IPS DF 6.9 (cell line): ENCODE measurements around the gene SNED1.

ENCODE experiments used
- DNase-seq: peaks from one replicate; pipeline ENCODE4 v3.0.0-alpha.2; 2013; ENCODE audit warnings: low read depth, low spot score
- H3K27ac ChIP-seq: one replicate; pipeline ENCODE4 v1.5.1; 2013; ENCODE audit warnings: low read length, control low read depth
- H3K27me3 ChIP-seq: 2 replicates; pipeline ENCODE4 v1.6.1; 2013; ENCODE audit warnings: mild to moderate bottlenecking, low read length; ENCODE audit not compliant: control insufficient read depth, insufficient read depth
- H3K36me3 ChIP-seq: 2 replicates; pipeline ENCODE4 v1.6.1; 2013; ENCODE audit warnings: low read length; ENCODE audit not compliant: control insufficient read depth, insufficient read depth
- H3K4me1 ChIP-seq: 2 replicates; pipeline ENCODE4 v1.6.1; 2013; ENCODE audit warnings: low read length; ENCODE audit not compliant: control insufficient read depth, insufficient read depth
- H3K4me3 ChIP-seq: 2 replicates; pipeline ENCODE4 v1.5.1; 2013; ENCODE audit warnings: mild to moderate bottlenecking, low read length
- H3K9me3 ChIP-seq: 2 replicates; pipeline ENCODE4 v1.6.1; 2013; ENCODE audit warnings: low read length, inconsistent platforms; ENCODE audit not compliant: control insufficient read depth, insufficient read depth
- WGBS: extraction: QIAGEN DNeasy Blood & Tissue Kit; methylation state at CpG from one replicate; pipeline ENCODE4 v1.1.7; 2013; ENCODE audit warnings: mixed read lengths, missing lambda C conversion rate; ENCODE audit not compliant: insufficient read length, insufficient coverage; 5-methylcytosine and 5-hydroxymethylcytosine counted together

SNED1 gene

GRCh38 chr2:241064008-241064801 is 65.8 kb downstream of the SNED1 start:
- H3K27ac ChIP-seq = no peak overlapping the region
- H3K36me3 ChIP-seq = no peaks in the 10 kb centered on the region
- H3K27me3 ChIP-seq = no peaks in the 10 kb centered on the region
- H3K4me1 ChIP-seq = peaks cover 4% of the 10 kb centered on the region; the same call in 1 of the 2 replicates
- DNase-seq = no peak
- no CpG with 5 or more reads among the region's 32 CpGs for WGBS
- H3K4me3 ChIP-seq = 0 out of 2 replicates have a peak overlapping the region, but pooled peaks have one; percentile 5
- H3K9me3 ChIP-seq = no peaks in the 10 kb centered on the region

GRCh38 chr2:241064802-241065354 is 66.5 kb downstream of the SNED1 start:
- Histone ChIP-seq H3K9me3 (no peaks in the 10 kb centered on the region), H3K4me3 (no peak overlapping the region), H3K36me3 (no peaks in the 10 kb centered on the region), H3K27ac (no peak overlapping the region), H3K27me3 (no peaks in the 10 kb centered on the region), H3K4me1 (peaks cover 4% of the 10 kb centered on the region; the same call in 1 of the 2 replicates)
- DNase-seq = no peak
- no CpG with 5 or more reads among the region's 23 CpGs for WGBS

GRCh38 chr2:241065355-241065803 is 67.0 kb downstream of the SNED1 start:
- H3K4me3 ChIP-seq = no peak overlapping the region
- H3K27ac ChIP-seq = no peak overlapping the region
- H3K27me3 ChIP-seq = no peaks in the 10 kb centered on the region
- H3K9me3 ChIP-seq = no peaks in the 10 kb centered on the region
- H3K36me3 ChIP-seq = no peaks in the 10 kb centered on the region
- H3K4me1 ChIP-seq = peaks cover 4% of the 10 kb centered on the region; the same call in 1 of the 2 replicates
- WGBS = no CpG with 5 or more reads among the region's 27 CpGs
- no peak for DNase-seq

- H3K9me3 ChIP-seq = no peaks in the 10 kb centered on the region
- peaks cover 4% of the 10 kb centered on the region; the same call in 1 of the 2 replicates for H3K4me1 ChIP-seq
- no peak overlapping the region for H3K27ac ChIP-seq
- no peak for DNase-seq
- no peaks in the 10 kb centered on the region for H3K27me3 ChIP-seq
- H3K4me3 ChIP-seq = no peak overlapping the region
- no peaks in the 10 kb centered on the region for H3K36me3 ChIP-seq
- no CpG with 5 or more reads among the region's 21 CpGs for WGBS
Observed at GRCh38 chr2:241066171-241066892, 67.9 kb downstream of the SNED1 start.

- H3K4me3 ChIP-seq = no peak overlapping the region
- H3K27ac ChIP-seq = no peak overlapping the region
- H3K36me3 ChIP-seq = no peaks in the 10 kb centered on the region
- WGBS = no CpG with 5 or more reads among the region's 15 CpGs
- no peak for DNase-seq
- no peaks in the 10 kb centered on the region for H3K27me3 ChIP-seq
- H3K4me1 ChIP-seq = peaks cover 4% of the 10 kb centered on the region; the same call in 1 of the 2 replicates
- H3K9me3 ChIP-seq = no peaks in the 10 kb centered on the region
Observed at GRCh38 chr2:241066893-241067341, 68.5 kb downstream of the SNED1 start.

GRCh38 chr2:241067501-241068135 is 69.2 kb downstream of the SNED1 start:
- no peaks in the 10 kb centered on the region for H3K27me3 ChIP-seq
- H3K36me3 ChIP-seq = no peaks in the 10 kb centered on the region
- WGBS = no CpG with 5 or more reads among the region's 21 CpGs
- peaks cover 4% of the 10 kb centered on the region; the same call in 1 of the 2 replicates for H3K4me1 ChIP-seq
- no peak overlapping the region for H3K4me3 ChIP-seq
- H3K27ac ChIP-seq = no peak overlapping the region
- DNase-seq = no peak
- no peaks in the 10 kb centered on the region for H3K9me3 ChIP-seq

- Histone ChIP-seq H3K27me3 (no peaks in the 10 kb centered on the region), H3K4me3 (no peak overlapping the region), H3K27ac (no peak overlapping the region), H3K9me3 (no peaks in the 10 kb centered on the region), H3K36me3 (no peaks in the 10 kb centered on the region), H3K4me1 (peaks cover 3% of the 10 kb centered on the region; the same call in 1 of the 2 replicates)
- no peak for DNase-seq
- WGBS = no CpG with 5 or more reads among the region's 25 CpGs
Observed at GRCh38 chr2:241068136-241068941, 69.9 kb downstream of the SNED1 start.

GRCh38 chr2:241068942-241069810 is 70.8 kb downstream of the SNED1 start:
- H3K4me1 ChIP-seq = peaks cover under 1% of the 10 kb centered on the region; the same call in 1 of the 2 replicates
- no peak overlapping the region for H3K4me3 ChIP-seq
- no peak overlapping the region for H3K27ac ChIP-seq
- DNase-seq = no peak
- no CpG with 5 or more reads among the region's 28 CpGs for WGBS
- H3K27me3 ChIP-seq = no peaks in the 10 kb centered on the region
- H3K36me3 ChIP-seq = no peaks in the 10 kb centered on the region
- no peaks in the 10 kb centered on the region for H3K9me3 ChIP-seq

GRCh38 chr2:241069821-241070281 is 71.4 kb downstream of the SNED1 start:
- no CpG with 5 or more reads among the region's 26 CpGs for WGBS

More at GRCh38 chr2:241069821-241070281, 71.4 kb downstream of the SNED1 start:
- Histone ChIP-seq H3K9me3 (no peaks in the 10 kb centered on the region), H3K27ac (no peak overlapping the region), H3K27me3 (no peaks in the 10 kb centered on the region), H3K4me1 (no peaks in the 10 kb centered on the region), H3K4me3 (no peak overlapping the region), H3K36me3 (no peaks in the 10 kb centered on the region)
- no peak for DNase-seq
